ENCODE data around the gene SDF4.

Gene SDF4

GRCh38 chr1:1273512-1274298 is 41.9 kb upstream of the SDF4 start, which contains the start of gene UBE2J2 (continued):
- TF ChIP-seq SP7 (tag by site-specific recombination; IDR thresholded peaks at IDR 0.05) (0 out of 2 replicates have a peak, but pooled peaks have one; percentile 27), ZNF24 (tag by site-specific recombination; IDR thresholded peaks at IDR 0.05) (no peak), ZNF211 (tag by site-specific recombination; IDR thresholded peaks at IDR 0.05; ENCODE audit: low read depth) (no peak), ZNF664 (tag by site-specific recombination; IDR thresholded peaks at IDR 0.05) (no peak), ZNF157 (tag by site-specific recombination; IDR thresholded peaks at IDR 0.05) (no peak), ZBTB11 (tag by site-specific recombination; conservative IDR thresholded peaks at IDR 0.05; ENCODE audit: low read depth) (peak; percentile 89), ZNF514 (tag by site-specific recombination; IDR thresholded peaks at IDR 0.05) (no peak), ZBTB48 (tag by site-specific recombination; IDR thresholded peaks at IDR 0.05) (peak; percentile 50; the same call in 1 of the 2 replicates), SCRT2 (tag by site-specific recombination; IDR thresholded peaks at IDR 0.05) (no peak), ZNF184 (tag by site-specific recombination; IDR thresholded peaks at IDR 0.05) (no peak), WT1 (tag by site-specific recombination; IDR thresholded peaks at IDR 0.05) (no peak), ZNF776 (tag by site-specific recombination; IDR thresholded peaks at IDR 0.05; ENCODE audit: borderline replicate concordance) (no peak), KLF8 (tag by site-specific recombination; IDR thresholded peaks at IDR 0.05) (peak; percentile 92), FEZF1 (tag by site-specific recombination; IDR thresholded peaks at IDR 0.05) (no peak), ZNF311 (tag by site-specific recombination; IDR thresholded peaks at IDR 0.05; ENCODE audit: borderline replicate concordance) (no peak), ZNF830 (tag by site-specific recombination; IDR thresholded peaks at IDR 0.05; ENCODE audit: low read depth) (no peak), SP3 (tag by site-specific recombination; IDR thresholded peaks at IDR 0.05) (peak; percentile 74), SCRT1 (tag by site-specific recombination; IDR thresholded peaks at IDR 0.05; ENCODE audit: borderline replicate concordance) (no peak), ZNF580 (tag by site-specific recombination; IDR thresholded peaks at IDR 0.05) (no peak), ZNF146 (tag by site-specific recombination; IDR thresholded peaks at IDR 0.05) (no peak), ZNF239 (tag by site-specific recombination; IDR thresholded peaks at IDR 0.05) (no peak), ZNF837 (tag by site-specific recombination; IDR thresholded peaks at IDR 0.05) (no peak), ZNF394 (tag by site-specific recombination; IDR thresholded peaks at IDR 0.05; ENCODE audit: borderline replicate concordance) (no peak), AEBP2 (tag by site-specific recombination; IDR thresholded peaks at IDR 0.05; ENCODE audit: borderline replicate concordance) (no peak), GLIS2 (tag by site-specific recombination; IDR thresholded peaks at IDR 0.05) (no peak), HOXC10 (CRISPR knock-in tag; IDR thresholded peaks at IDR 0.05) (no peak), ZNF48 (tag by site-specific recombination; IDR thresholded peaks at IDR 0.05) (no peak)
- TF ChIP-seq, protein P1, sequence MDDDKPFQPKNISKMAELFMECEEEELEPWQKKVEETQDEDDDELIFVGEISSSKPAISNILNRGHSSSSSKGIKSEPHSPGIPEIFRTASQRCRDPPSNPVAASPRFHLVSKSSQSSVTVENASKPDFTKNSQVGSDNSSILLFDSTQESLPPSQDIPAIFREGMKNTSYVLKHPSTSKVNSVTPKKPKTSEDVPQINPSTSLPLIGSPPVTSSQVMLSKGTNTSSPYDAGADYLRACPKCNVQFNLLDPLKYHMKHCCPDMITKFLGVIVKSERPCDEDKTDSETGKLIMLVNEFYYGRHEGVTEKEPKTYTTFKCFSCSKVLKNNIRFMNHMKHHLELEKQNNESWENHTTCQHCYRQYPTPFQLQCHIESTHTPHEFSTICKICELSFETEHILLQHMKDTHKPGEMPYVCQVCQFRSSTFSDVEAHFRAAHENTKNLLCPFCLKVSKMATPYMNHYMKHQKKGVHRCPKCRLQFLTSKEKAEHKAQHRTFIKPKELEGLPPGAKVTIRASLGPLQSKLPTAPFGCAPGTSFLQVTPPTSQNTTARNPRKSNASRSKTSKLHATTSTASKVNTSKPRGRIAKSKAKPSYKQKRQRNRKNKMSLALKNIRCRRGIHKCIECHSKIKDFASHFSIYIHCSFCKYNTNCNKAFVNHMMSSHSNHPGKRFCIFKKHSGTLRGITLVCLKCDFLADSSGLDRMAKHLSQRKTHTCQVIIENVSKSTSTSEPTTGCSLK (tag by site-specific recombination; IDR thresholded peaks at IDR 0.05) = no peak
- TF ChIP-seq, protein P2, sequence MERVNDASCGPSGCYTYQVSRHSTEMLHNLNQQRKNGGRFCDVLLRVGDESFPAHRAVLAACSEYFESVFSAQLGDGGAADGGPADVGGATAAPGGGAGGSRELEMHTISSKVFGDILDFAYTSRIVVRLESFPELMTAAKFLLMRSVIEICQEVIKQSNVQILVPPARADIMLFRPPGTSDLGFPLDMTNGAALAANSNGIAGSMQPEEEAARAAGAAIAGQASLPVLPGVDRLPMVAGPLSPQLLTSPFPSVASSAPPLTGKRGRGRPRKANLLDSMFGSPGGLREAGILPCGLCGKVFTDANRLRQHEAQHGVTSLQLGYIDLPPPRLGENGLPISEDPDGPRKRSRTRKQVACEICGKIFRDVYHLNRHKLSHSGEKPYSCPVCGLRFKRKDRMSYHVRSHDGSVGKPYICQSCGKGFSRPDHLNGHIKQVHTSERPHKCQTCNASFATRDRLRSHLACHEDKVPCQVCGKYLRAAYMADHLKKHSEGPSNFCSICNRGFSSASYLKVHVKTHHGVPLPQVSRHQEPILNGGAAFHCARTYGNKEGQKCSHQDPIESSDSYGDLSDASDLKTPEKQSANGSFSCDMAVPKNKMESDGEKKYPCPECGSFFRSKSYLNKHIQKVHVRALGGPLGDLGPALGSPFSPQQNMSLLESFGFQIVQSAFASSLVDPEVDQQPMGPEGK (tag by site-specific recombination; IDR thresholded peaks at IDR 0.05) = peak; percentile 51
- TF ChIP-seq, protein P3, sequence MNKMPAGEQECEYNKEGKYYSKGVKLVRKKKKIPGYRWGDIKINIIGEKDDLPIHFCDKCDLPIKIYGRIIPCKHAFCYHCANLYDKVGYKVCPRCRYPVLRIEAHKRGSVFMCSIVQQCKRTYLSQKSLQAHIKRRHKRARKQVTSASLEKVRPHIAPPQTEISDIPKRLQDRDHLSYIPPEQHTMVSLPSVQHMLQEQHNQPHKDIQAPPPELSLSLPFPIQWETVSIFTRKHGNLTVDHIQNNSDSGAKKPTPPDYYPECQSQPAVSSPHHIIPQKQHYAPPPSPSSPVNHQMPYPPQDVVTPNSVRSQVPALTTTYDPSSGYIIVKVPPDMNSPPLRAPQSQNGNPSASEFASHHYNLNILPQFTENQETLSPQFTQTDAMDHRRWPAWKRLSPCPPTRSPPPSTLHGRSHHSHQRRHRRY (tag by site-specific recombination; IDR thresholded peaks at IDR 0.05) = no peak
